HG02571 (cell line): ENCODE measurements around the gene DEFB126.
"Not testable (repeated sequence)": the region's sequence is repeated elsewhere in the genome, so short reads cannot be mapped to it uniquely, and the experiment has no call there.

Experiments used
- ATAC-seq: cut with Tn5 transposase; IDR thresholded peaks from one replicate; pipeline ENCODE4 v1.9.1; 2021; ENCODE audit warnings: mild to moderate bottlenecking, moderate library complexity; ENCODE audit not compliant: unreplicated experiment

DEFB126 gene

GRCh38 chr20:142290-142689, at the start of gene DEFB126:
Gene DEFB126, plus strand, starts transcription at chr20:142590. Its CDS starts 39 bp downstream, at chr20:142629.
- no peak for ATAC-seq

GRCh38 chr20:93641-94040, 48.7 kb upstream of the DEFB126 start:
- ATAC-seq = no peak

GRCh38 chr20:95215-95614, 47.2 kb upstream of the DEFB126 start:
- no peak for ATAC-seq

GRCh38 chr20:97691-98090, 44.7 kb upstream of the DEFB126 start:
- ATAC-seq = not testable (repeated sequence)

- ATAC-seq = no peak
Measured at GRCh38 chr20:101975-102374, 40.4 kb upstream of the DEFB126 start.

GRCh38 chr20:103456-103855, 38.9 kb upstream of the DEFB126 start:
- no peak for ATAC-seq

- ATAC-seq = no peak
Measured at GRCh38 chr20:112396-112795, 30.0 kb upstream of the DEFB126 start.

GRCh38 chr20:117518-117917, 24.9 kb upstream of the DEFB126 start:
- no peak for ATAC-seq

GRCh38 chr20:129786-130323, 12.5 kb upstream of the DEFB126 start:
- ATAC-seq = not testable (repeated sequence)

- no peak for ATAC-seq
Measured at GRCh38 chr20:137668-138490, 4.5 kb upstream of the DEFB126 start.

GRCh38 chr20:145877-146276, 3.5 kb downstream of the DEFB126 start:
- no peak for ATAC-seq

- no peak for ATAC-seq
Measured at GRCh38 chr20:152131-152530, 9.7 kb downstream of the DEFB126 start.

GRCh38 chr20:157154-157553, 14.8 kb downstream of the DEFB126 start, which contains the start of gene DEFB127:
Gene DEFB127, plus strand, starts transcription at chr20:157454. Its CDS starts 91 bp downstream, at chr20:157545.
- no peak for ATAC-seq

GRCh38 chr20:164618-165017, 22.2 kb downstream of the DEFB126 start:
- no peak for ATAC-seq

- ATAC-seq = no peak
Measured at GRCh38 chr20:168876-169275, 26.5 kb downstream of the DEFB126 start.

GRCh38 chr20:184288-184687, 41.9 kb downstream of the DEFB126 start:
- no peak for ATAC-seq

- no peak for ATAC-seq
Measured at GRCh38 chr20:187733-188132, 45.3 kb downstream of the DEFB126 start.

GRCh38 chr20:189611-190010, 47.2 kb downstream of the DEFB126 start, which contains the start of gene DEFB128:
Gene DEFB128, minus strand, starts transcription at chr20:189711. Its CDS starts 88 bp downstream, at chr20:189623.
- no peak for ATAC-seq
